HG02943 (cell line): ENCODE measurements around the gene JKAMP.

Experiments
- ATAC-seq: cut with Tn5 transposase; IDR thresholded peaks from one replicate; pipeline ENCODE4 v1.9.1; 2021; ENCODE audit warnings: mild to moderate bottlenecking, low read depth, moderate library complexity; ENCODE audit not compliant: unreplicated experiment

JKAMP gene

DNA sequence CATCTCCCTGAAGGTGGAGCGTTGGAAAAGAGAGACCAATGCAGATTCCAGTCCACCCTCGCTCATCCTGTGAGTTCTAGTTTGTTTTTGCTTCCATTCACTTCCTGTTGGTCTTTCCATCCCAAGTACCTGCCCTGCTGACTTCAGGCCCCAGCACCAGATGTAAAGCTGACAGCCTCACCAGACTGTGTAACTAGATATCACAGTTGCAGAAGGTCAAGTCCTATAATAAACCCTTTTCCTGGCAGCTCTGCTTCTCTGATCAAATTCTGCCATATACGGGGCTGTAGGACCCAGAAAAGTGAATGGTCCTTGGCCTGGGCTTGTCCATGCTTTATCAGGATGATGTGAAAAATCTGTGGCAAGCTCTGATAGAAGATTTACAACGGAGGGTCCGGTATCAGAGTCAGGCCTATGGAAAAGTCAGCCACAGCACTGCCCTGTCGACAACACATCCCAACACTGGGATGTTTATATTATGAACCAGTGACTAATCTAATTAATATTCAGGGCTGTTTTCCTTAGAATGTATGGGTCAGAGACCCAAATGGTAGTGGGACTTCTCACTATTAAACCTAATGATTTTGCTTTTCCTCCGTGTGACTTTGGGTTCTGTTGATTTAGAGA is 50.2 kb downstream of the JKAMP start:
- ATAC-seq: no peak

DNA sequence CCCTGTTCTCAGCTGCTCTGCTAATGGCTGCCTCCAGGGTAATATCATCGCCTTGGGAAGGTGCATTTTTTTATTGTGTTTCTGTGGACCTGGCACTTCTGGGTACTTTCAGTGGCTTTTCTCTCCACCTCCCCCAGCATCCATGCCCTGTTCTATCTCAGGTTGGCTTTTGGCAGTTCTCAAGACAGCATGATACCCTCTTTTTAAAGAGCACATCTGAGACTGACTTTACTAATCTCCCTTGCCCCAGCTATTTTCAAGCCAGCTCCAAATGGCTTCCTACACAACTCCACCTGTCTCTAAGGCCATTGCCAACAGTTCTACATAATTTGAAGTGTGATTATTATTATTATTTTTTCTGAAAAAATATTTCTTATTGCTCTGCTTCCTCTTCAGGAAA is 53.2 kb downstream of the JKAMP start:
- ATAC-seq: no peak

DNA sequence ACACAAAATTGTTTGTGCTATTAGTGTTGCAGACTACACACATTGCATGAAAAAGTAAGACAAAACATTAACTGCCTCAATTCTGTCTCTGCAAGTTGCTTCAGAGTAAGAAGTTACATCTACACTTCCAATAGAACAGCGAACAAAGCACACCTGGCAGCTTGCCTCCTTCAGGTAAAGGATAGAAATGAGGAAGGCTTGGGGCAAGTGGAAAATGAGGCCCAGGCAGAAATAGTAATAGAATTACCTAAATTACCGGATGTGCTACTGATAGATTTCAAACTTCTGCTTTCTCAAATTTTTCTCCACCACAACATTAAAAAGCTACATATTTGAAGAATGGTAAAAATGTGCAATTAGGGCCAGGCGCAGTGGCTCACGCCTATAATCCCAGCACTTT is 54.6 kb downstream of the JKAMP start:
- ATAC-seq: no peak

DNA sequence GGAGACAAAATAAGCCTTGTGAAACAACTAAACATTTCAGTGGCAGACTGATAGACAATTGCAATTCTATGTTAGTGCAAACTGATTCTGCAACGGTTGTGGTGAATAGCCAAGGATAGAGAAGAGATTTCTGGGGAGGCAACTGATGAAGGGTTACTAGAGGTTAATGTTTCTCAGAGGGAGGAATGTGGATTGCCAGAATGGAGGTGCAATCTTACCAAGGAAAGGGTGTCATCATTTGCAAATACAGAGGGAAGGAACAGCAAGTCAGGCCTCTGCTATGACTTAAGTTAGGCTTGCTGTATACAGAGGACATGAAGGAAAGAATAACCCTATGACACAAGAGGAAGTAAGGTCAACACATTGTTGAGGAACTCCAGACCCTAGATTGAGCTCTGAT is 56.5 kb downstream of the JKAMP start:
- no peak for ATAC-seq

DNA sequence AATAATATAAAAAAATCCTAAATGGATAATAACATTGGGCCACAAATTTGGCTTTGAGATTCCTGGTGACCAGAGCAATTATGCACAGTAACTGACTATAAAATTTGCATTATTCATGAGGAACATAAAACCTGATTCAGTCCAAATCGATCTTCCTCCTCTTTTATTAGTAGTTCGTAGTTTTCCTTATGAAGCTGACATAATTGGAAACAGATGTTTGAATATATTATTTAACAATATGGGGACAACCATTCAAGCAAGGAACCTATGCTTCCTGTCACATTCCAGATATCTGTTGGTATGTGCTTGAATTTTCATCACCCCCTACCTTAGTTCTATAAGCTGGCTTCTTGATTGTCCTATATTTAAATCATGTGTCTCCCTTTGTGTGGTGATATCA is 57.4 kb downstream of the JKAMP start:
- no peak for ATAC-seq

DNA sequence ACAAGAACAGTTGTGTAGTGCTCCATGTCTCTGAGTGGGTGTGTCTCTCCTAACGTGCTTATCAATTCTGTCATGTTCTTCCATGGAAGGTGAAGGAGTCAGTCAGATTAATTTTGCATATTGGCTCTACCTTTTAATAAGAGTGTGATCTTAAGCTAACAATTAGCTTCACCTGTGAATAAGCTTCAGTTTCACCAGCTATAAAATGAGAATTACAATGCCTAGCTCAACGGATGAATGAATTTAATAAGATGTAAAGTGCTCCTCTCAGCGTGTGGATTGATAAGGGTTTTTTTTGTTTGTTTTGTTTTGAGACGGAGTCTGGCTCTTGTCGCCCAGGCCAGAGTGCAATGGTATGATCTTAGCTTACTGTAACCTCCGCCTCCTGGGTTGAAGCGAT is 59.6 kb downstream of the JKAMP start:
- no peak for ATAC-seq

DNA sequence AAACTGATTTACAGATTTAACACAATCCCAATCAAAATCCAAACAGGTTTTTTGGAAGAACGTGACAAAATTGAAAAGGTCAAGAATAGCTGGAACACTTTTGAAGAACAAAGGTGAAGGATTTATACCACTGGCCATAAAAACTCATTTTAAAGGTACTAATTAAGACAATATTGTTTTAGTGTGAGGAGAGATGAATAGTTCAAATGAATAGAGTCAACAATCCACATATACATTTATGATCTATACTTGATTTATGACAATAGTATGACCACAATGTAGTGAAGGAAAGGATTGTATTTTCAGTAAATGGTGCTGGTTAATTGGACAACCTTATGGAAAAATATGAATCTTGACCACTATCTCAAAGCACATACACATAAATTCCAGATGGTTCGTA is 63.0 kb downstream of the JKAMP start:
- no peak for ATAC-seq
